GM12878 (cell line): ENCODE measurements around the gene ARIH2.

Experiments
- CTCF ChIP-seq, 3 experiments: IDR thresholded peaks in 2 of 3; conservative IDR thresholded peaks in 1 of 3; 2 replicates each; pipeline ENCODE4 v1.5.1; 2011; ENCODE audit warnings: low read depth in 3 of 3, low read length in 3 of 3, mild to moderate bottlenecking in 3 of 3, control low read depth in 2 of 3, moderate library complexity in 2 of 3, inconsistent platforms in 1 of 3, mixed read lengths in 1 of 3; ENCODE audit not compliant: control insufficient read depth in 2 of 3, insufficient read depth in 1 of 3; ENCODE audit errors: extremely low read depth in 1 of 3
- EP300 ChIP-seq, 2 experiments: fragments of 150-350 bp in 1 of 2; IDR thresholded peaks; 2 replicates each; pipeline ENCODE4 v1.6.1; 2011 to 2012; ENCODE audit warnings: low read depth in 2 of 2, low read length in 2 of 2, borderline replicate concordance in 1 of 2, improper control_type of control experiment in 1 of 2, inconsistent platforms in 1 of 2; ENCODE audit not compliant: control insufficient read depth in 1 of 2
- ESRRA ChIP-seq: IDR thresholded peaks from 2 replicates; pipeline ENCODE4 v1.6.1; 2012; ENCODE audit warnings: mild to moderate bottlenecking, low read length, improper control_type of control experiment
- GABPA ChIP-seq: IDR thresholded peaks from 2 replicates; pipeline ENCODE4 v1.6.1; 2014; ENCODE audit warnings: antibody characterized with exemption, low read depth, mild to moderate bottlenecking, inconsistent platforms
- MAX ChIP-seq: IDR thresholded peaks from 2 replicates; pipeline ENCODE4 v1.6.1; 2012; ENCODE audit warnings: low read depth, low read length, improper control_type of control experiment
- NFIC ChIP-seq: IDR thresholded peaks from 2 replicates; pipeline ENCODE4 v1.6.1; 2012; ENCODE audit warnings: low read depth, mild to moderate bottlenecking, inconsistent platforms, low read length, moderate library complexity
- PAX8 ChIP-seq: fragments of 450-650 bp; IDR thresholded peaks from 2 replicates; pipeline ENCODE4 v1.6.1; 2017; ENCODE audit warnings: mild to moderate bottlenecking, moderate library complexity

DNA sequence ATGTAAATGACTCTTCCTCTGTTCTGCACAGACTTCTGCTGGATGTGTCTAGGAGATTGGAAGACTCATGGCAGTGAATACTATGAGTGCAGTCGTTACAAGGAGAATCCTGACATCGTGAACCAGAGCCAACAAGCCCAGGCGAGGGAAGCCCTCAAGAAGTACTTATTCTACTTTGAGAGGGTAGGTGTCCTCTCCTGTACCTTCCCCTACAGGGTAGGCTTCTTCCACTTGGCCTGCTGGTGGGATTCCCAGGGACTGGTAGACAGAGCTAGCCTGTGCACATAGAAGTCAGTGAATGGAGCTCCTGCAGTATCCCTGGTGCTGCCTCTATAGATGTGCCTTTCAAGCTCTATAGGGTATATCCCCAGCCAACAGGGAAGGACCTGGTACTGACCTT lies 60.8 kb downstream of the ARIH2 start:
- no peak for TF ChIP-seq MAX
- TF ChIP-seq CTCF (IDR thresholded peaks at IDR 0.05 in 2 of 3, conservative IDR thresholded peaks at IDR 0.05 in 1 of 3; ENCODE audit: control insufficient read depth in 2 of 3, extremely low read depth in 1 of 3, insufficient read depth in 1 of 3, low read depth in 3 of 3, low read length in 3 of 3), result no peak
- TF ChIP-seq GABPA, result no peak
- TF ChIP-seq NFIC, result no peak
- no peak for TF ChIP-seq PAX8
- TF ChIP-seq ESRRA, result no peak
- no peak for TF ChIP-seq EP300 (IDR thresholded peaks at IDR 0.05; ENCODE audit: borderline replicate concordance in 1 of 2, control insufficient read depth in 1 of 2, low read depth in 2 of 2, low read length in 2 of 2)
